ENCODE data around the gene BMPR2. TPM values are rescaled to one million over a fixed set of nuclear protein-coding genes. Genes with fewer than 3 reads are reported as not detected.
"Not testable (repeated sequence)": the region's sequence is repeated elsewhere in the genome, so short reads cannot be mapped to it uniquely, and the experiment has no call there.

BMPR2 gene
- polyA plus RNA-seq, 1 donor (not counting 4 experiments of a cell fraction or from before 2014, with no cell fraction given) = 31.9 TPM

- Histone ChIP-seq H3K9me3 (ENCODE audit: control insufficient read depth, low read depth, low read length) (no peaks in the 10 kb centered on the region), H3K4me3 (ENCODE audit: control insufficient read depth in 2 of 3, extremely low read depth in 1 of 3, insufficient read depth in 2 of 3, low read depth in 1 of 3, low read length in 3 of 3) (no peak overlapping the region), H3K79me2 (ENCODE audit: control insufficient read depth, insufficient read depth, low read length) (no peaks in the 10 kb centered on the region), H3K9me1 (ENCODE audit: control insufficient read depth, extremely low read depth, insufficient read depth, low read length) (no peaks in the 10 kb centered on the region), H2AFZ (ENCODE audit: control insufficient read depth, low read length) (no peak overlapping the region), H4K20me1 (ENCODE audit: control insufficient read depth, extremely low read depth, insufficient read depth, low read length) (no peaks in the 10 kb centered on the region), H3K36me3 (ENCODE audit: control insufficient read depth in 2 of 2, extremely low read depth in 1 of 2, insufficient read depth in 2 of 2, low read length in 2 of 2) (no peaks in the 10 kb centered on the region), H3K27me3 (ENCODE audit: control insufficient read depth, extremely low read depth, insufficient read depth, low read length) (no peaks in the 10 kb centered on the region), H3K27ac (ENCODE audit: control insufficient read depth, insufficient read depth, low read length) (no peak overlapping the region), H3K9ac (ENCODE audit: control insufficient read depth, extremely low read depth, insufficient read depth, low read length) (no peak overlapping the region), H3K4me2 (ENCODE audit: control insufficient read depth, extremely low read depth, insufficient read depth, low read depth, low read length) (no peak overlapping the region), H3K4me1 (ENCODE audit: control insufficient read depth, extremely low read depth, insufficient read depth, low read length) (no peaks in the 10 kb centered on the region)
- TF ChIP-seq, protein P1, sequence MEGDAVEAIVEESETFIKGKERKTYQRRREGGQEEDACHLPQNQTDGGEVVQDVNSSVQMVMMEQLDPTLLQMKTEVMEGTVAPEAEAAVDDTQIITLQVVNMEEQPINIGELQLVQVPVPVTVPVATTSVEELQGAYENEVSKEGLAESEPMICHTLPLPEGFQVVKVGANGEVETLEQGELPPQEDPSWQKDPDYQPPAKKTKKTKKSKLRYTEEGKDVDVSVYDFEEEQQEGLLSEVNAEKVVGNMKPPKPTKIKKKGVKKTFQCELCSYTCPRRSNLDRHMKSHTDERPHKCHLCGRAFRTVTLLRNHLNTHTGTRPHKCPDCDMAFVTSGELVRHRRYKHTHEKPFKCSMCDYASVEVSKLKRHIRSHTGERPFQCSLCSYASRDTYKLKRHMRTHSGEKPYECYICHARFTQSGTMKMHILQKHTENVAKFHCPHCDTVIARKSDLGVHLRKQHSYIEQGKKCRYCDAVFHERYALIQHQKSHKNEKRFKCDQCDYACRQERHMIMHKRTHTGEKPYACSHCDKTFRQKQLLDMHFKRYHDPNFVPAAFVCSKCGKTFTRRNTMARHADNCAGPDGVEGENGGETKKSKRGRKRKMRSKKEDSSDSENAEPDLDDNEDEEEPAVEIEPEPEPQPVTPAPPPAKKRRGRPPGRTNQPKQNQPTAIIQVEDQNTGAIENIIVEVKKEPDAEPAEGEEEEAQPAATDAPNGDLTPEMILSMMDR (optimal IDR thresholded peaks at IDR 0.05 in 1 of 3, IDR thresholded peaks at IDR 0.05 in 1 of 3, conservative IDR thresholded peaks at IDR 0.05 in 1 of 3; ENCODE audit: extremely low read depth in 1 of 3, insufficient read depth in 2 of 3, low read length in 3 of 3) = no peak
- no peak for TF ChIP-seq EZH2 (IDR thresholded peaks at IDR 0.05; ENCODE audit: low read length)
- dilution Hi-C loops (cut with MboI; ENCODE audit: extremely low pct_ligation_motif_present, low sequenced_read_pairs) = no loop called here
- FAIRE-seq = no peak
- DNase-seq (ENCODE audit: low read depth, low spot score) = no peak
Measured at GRCh38 chr2:202574541-202574940, 198.4 kb downstream of the BMPR2 start.

DNA sequence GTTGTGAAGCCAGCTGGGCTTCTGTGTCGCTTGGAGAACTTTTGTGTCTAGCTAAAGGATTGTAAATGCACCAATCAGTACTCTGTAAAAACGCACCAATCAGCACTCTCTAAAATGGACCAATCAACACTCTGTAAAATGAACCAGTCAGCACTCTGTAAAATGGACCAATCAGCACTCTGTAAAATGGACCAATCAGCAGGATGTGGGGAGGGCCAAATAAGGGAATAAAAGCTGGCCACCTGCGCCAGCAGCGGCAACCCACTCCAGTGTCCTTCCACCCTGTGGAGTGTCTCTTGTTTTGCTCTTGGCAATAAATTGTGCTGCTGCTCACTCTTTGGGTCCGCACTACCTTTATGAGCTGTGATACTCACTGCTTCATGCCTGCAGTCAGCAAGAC, 199.1 kb downstream of the BMPR2 start:
- H3K9me3 ChIP-seq (ENCODE audit: control insufficient read depth, low read depth, low read length); H3K36me3 ChIP-seq (ENCODE audit: control insufficient read depth in 2 of 2, extremely low read depth in 1 of 2, insufficient read depth in 2 of 2, low read length in 2 of 2); FAIRE-seq; H2AFZ ChIP-seq (ENCODE audit: control insufficient read depth, low read length); H3K9me1 ChIP-seq (ENCODE audit: control insufficient read depth, extremely low read depth, insufficient read depth, low read length); dilution Hi-C loops (cut with MboI; ENCODE audit: extremely low pct_ligation_motif_present, low sequenced_read_pairs); H3K27ac ChIP-seq (ENCODE audit: control insufficient read depth, insufficient read depth, low read length); H3K4me2 ChIP-seq (ENCODE audit: control insufficient read depth, extremely low read depth, insufficient read depth, low read depth, low read length); H3K79me2 ChIP-seq (ENCODE audit: control insufficient read depth, insufficient read depth, low read length); H3K4me3 ChIP-seq (ENCODE audit: control insufficient read depth in 2 of 3, extremely low read depth in 1 of 3, insufficient read depth in 2 of 3, low read depth in 1 of 3, low read length in 3 of 3); H3K27me3 ChIP-seq (ENCODE audit: control insufficient read depth, extremely low read depth, insufficient read depth, low read length); H4K20me1 ChIP-seq (ENCODE audit: control insufficient read depth, extremely low read depth, insufficient read depth, low read length); DNase-seq (ENCODE audit: low read depth, low spot score); H3K9ac ChIP-seq (ENCODE audit: control insufficient read depth, extremely low read depth, insufficient read depth, low read length); H3K4me1 ChIP-seq (ENCODE audit: control insufficient read depth, extremely low read depth, insufficient read depth, low read length): not testable (repeated sequence)

Measured in keratinocyte (primary cell).